ENCODE measurements around the gene PRPH.

GRCh38 chr12:49264873-49265792 is 29.8 kb upstream of the PRPH start, which contains the start of gene TUBA1C:
- TF ChIP-seq CTCF (IDR thresholded peaks at IDR 0.05) (peak in 2 of 4 experiments; percentile 2 to 10), POLR2A (IDR thresholded peaks at IDR 0.05) (peak; percentile 20 to 61)
